Stimulated activated CD4-positive, alpha-beta T cell treated with anti-CD3 and anti-CD28 coated beads, TNF-alpha, amount 100 ng/mL, for 24 hours (primary cell): ENCODE results near the gene FGF10.

Experiments used
- DNase-seq, 3 experiments: peaks; one replicate each; pipeline ENCODE4 v3.0.0-alpha.2; 2020; ENCODE audit warnings: low read depth in 3 of 3

The FGF10 gene

DNA sequence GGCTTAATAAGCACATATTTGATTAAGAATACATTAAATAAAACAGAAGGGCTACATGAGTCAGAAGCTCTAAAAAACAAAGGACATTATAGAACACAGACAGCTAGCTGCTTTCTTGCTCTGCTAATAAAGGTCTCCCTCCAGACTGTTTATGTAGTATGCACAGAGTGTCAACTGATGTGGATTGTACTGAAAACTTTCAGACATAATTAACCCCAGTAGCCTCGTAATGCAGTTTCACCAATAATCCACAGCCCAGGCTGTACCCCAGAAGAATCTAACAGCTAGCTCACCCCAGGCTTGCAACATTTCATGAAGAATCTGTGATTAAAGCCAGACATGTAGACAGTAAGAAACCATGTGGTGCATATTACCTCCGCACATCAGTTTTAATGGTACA is 30.8 kb downstream of the FGF10 start:
- no peak for DNase-seq

DNA sequence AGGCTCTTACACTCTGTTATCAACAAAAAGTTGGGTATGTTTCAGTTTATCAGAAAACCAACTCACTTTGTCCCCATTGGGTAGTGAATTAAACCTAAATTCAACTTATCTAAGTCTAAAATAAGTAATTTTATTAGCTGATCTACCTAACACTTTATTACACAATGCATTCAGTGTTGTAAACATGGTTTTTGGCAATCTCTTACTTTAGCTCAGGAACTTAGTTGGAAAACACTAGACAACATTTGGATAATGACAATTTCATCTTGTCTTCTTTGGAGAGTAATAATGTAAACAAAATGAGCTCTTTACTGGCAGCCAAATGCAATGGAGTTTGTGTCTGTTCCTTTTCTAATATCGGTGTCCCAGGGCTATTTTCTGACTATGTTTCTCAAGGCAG is 33.0 kb downstream of the FGF10 start:
- no peak for DNase-seq

DNA sequence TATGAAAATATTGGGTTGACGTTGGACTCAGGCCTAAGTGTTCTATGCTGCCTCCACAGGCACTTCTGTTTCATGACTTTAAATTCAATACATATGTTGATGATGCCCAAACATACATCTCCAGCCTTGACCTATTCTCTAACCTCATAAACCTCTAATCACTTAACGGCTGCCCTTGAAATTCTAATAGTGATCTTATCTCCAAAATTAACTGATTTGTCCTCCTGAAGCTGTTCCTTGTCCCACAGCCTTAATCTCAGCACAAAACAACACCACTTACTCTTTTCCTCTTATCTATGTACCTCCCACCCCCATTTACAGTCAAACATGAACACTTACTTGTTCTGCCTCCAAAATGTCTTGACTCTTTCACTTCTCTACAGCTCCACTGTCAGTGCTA is 43.3 kb downstream of the FGF10 start:
- DNase-seq, result no peak

DNA sequence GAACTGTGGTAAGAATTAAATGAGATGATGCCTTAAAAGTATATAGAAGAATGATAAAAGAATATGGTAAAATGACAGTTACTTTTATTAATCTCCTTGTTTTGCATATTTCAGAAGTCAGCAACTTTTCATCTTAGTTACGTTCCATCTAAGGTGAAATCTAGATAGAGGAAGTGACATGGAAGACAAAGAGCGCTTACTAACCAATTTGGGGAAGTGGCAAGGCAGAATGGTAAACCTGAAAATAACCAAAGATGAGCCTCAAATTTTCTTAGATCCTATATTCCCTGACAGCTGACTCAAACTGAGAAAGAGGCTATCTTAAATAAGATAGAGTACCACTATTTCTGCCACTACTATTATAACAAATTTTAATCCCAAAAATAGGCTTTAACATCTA is 52.5 kb downstream of the FGF10 start:
- no peak for DNase-seq

DNA sequence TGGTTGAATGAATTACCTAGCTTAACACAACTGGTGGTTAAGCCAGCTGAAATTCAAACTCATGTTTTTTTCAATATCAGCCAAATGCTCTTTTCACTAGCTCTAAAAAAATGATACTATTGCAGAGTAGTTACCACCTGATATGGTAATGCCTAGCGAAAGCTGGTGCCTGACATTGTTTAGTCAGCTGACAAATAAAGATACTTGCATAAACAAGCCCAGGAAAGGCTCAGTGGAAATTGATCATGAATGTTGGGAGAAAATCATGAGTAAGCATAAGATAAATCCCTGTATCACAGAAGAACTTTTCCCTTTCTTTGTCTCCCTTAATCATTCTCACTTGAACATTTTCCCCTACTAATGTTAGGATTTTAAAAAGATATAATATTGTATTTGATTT is 54.6 kb downstream of the FGF10 start:
- no peak for DNase-seq

DNA sequence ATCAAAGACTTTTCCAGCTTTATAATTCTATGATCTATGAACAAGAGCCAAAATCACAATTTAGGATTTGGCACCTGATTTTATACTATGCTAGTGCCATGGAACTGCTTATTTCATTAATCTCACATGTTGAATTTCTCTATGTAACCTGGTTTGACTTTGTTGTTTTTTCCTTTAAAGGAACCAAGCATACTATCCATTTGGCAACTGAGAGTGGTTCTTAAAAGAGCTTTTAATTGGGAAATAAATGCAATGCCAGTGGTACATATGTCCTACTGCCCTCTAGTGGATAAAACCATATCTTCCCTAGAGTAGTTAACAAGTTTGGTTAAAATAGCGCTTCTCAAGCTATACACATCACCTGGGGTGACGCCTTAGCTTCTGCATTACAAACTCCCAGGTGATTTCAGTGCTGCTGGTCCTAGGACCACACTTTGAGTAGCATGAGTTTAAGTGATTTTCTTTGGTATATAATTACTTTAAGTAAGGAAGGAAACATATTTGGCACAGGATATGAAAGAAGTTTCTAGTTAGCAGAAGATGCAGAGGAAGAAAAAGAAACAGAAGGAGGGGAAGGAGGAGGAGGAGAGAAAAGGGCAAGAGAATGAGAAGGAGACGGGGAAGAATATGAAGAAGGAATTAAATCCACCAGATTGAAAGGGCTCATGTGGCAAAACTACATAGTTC is 56.8 kb downstream of the FGF10 start:
- DNase-seq, result no peak

DNA sequence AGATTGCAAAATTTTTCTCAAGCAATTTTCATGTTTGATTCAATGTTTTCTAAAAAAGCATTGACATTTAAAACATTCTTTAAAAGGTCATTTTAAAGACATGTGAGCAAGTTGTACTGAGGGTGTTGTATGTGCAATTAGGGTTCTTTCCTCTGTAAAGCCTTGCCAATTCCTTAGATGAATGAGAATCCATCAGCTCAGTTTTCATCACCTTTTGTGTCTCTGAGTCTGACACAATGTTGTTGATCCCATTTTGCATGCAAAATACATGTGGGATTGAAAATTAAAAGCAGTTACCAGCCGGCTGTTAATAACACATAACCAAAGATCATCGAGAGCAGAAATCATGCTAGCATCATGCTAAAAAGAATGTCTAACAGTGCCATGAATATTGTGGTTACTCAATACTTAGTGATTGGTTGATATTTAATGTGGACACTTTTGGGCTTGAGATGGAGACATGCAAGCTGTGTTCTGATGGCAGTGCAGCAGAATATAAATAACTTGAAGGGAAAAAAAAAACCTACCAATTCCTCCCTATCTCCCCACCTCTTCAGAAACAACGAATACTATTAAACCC is 57.7 kb downstream of the FGF10 start:
- no peak for DNase-seq

DNA sequence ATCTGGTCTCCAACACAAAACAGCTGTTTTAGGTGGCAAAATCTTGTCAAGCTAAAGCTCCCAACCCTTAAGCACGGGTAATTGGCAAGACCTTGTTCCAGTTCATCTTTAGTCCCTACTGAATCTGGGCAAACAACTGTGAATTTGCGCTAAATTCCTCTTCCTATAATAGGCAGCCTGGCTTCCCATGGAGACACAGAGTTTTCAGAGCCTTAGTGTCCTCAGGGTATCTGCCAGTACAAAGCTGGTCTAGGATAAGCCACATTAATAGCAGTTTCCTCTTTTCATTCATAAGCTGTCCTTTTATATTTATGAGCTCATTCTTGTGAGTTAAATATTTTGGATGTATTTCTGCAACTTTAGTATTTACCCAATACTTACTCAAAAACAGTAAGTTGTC is 59.5 kb downstream of the FGF10 start:
- no peak for DNase-seq

DNA sequence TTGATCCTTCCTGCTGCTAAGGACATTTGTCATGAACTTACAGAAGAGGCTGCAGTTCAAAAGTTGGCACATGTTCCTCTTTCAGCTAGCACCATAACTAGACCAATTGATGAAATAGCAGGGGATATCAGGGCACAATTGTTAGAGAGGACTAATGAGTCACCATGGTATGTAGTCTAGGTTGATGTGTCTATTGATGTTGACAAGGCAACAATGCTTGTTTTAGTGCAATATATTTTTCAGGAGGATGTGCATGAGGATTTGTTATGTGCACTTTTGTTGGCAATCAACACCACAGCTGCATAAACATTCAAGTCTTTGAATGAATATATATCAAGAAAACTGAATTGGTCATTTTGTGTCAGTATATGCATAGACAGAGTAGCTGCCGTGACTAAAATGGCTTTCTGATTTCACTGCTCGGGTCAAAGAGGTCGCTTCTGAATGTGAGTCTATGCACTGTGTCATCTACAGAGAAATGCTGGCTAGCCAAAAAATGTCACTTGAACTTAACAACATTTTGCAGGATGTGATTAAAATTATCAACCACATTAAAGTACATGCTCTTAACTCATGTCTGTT is 68.0 kb downstream of the FGF10 start:
- DNase-seq, result no peak

DNA sequence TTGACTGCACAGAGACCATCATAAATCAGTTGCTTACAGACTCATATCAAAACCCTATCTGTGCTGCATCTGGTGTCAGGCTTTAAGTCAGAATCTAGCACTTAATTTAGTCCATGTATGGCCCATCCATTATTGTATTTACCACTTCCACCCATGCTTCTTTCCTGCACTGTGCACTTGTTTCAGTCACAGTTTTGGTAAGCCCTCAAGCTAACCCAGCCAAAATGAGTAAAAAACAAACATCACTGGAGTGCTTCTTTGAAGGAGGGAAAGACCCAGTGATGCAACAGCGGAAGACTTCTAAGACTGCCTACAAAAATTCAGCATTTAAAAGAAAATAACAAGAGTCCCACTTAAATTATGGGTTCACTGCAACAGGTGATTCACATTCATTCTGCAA is 69.0 kb downstream of the FGF10 start:
- DNase-seq, result no peak

DNA sequence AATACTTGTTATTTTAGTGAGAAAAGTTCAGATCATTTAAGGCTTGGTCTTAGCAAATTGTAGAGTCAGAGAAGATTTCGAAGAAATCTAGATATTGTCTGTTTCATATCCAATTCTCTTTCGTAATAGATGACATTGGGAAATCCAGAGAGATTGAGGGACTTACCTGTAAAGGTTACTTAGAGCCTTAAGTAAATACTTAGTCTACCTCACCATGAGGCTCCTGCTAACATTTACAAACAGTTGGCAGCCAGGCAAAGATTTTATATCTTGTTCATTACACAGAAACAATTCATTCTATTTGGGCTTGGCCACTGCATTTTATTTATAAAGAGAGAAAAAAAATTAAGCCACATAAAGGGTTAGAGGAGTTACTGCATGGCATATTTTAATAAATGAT is 70.3 kb downstream of the FGF10 start:
- no peak for DNase-seq

DNA sequence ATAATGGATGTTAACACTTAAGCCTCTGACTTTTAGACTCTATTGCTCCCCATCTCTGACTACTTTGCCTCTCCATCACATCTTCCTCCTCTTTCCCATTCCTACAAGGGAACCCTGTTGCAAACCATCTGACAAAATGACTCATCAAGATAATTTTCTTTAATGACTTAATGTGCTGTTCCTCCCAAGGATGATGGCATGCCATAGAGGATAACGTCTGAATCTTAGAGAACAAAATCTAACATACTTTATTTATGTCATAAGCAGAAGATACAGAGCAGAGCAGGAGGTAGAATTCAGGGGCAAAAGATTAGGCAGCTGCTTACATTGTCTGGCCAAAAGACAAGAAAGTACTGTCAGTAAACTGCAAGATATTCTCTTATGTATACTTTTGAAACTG is 76.8 kb downstream of the FGF10 start:
- DNase-seq, result no peak

DNA sequence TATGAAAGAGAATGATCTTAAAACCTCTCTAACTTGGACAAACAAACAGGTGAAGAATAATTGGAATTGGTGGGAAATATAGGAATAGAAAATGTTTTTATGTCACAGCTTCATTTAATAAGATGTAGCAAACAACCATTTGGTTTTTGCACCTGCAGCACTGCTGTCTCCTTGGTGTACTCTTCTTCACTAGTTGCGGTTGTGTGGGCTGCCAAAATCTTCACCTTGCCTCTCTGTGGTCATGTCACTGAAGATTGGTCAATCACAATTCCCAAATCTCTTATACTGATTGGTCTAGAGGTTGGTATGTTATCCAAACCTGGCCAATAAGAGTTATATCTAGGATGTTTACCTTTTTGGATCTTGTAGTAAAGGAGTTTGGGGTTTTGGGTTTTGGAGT is 88.7 kb downstream of the FGF10 start:
- DNase-seq, result no peak

DNA sequence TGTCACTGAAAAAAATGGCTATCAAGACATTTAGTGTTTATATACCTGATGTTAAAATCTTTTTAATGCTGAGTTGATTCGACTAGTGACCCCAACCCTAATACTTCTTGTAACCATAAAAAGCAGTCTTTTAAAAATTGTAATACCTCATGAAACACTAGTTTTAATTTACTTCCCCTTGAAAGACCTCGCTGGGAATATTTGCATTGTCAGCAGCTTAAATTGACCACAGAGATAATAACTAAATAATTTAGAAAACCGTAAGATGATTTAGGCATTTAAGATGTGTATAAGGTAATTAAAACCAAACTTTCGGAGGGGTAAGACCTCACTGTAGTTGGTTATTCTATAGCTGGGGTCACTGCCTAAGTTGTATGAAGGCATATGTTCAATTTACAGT is 89.8 kb downstream of the FGF10 start:
- DNase-seq, result no peak

DNA sequence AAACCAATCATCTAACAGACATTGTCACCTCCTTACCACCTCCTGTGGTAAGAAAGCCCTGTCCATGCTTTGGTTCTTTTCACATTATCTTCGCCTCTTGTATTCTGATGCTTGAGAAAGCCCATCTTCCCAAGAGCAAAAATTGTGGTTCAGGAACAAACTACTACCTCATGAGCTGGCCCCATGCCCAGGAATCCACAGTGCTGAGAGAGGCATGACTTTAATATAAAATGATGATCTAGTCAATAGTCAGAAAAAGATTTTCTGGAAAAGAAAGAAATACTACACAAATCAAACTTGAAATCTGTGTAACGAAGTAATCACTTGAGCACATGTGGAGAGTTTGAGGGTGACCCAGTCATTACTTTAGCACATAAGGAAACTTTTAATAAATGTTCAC is 94.7 kb downstream of the FGF10 start:
- no peak for DNase-seq

DNA sequence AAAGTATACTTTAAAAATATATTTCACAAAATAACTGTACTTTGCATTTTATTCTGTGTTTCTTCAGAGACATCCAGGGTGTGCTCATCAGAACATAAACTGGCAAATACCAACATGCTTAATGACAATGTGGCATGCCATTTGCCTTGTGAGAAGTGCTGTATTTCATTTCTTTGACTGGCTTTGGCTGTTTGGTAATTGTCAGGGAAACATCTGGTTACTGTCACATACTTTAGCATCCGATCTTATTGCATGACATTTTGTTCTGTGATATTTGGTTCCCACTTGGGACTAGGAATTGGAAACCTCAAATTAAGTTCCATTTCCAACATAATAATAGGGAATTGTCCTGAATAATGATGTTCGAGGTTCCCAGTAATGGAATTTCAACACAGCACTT is 96.5 kb downstream of the FGF10 start:
- no peak for DNase-seq

DNA sequence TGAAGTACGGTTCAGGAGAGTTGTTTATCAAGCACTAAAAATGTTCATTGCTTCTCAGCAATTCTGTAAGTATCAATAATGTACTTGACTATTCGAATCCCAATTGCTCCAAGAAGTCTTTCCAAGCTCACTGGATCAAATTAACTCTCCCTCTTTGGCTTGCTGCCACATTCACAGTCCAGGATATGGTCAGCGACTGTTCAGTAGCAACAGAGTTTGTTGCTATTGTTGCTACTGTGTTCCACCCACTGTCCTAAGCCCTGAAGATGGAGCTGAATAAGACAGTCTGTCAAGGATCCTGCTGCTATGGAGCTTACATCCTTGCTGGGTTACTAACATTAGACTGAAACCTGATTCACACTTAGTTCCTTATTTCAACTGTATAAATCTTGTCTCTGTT is 110.8 kb downstream of the FGF10 start:
- DNase-seq, result no peak

DNA sequence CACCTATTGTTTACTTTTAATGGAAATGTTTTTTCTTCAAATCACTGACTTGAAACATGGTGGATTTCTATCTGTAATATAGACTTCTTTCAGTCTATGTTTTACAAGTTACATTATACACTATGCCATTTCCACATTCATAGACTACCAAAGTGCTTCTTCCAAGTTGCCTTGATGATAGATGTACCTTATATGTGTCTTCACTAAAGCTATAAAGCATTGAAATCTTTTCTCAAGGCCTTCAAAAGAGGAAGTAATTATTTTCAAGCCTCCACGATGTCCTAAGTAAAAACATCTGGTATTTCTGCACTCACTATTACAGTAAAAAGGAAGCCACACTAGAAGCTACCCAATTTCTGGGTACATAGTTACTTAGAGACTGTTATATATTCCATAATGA is 113.3 kb downstream of the FGF10 start:
- DNase-seq, result no peak

DNA sequence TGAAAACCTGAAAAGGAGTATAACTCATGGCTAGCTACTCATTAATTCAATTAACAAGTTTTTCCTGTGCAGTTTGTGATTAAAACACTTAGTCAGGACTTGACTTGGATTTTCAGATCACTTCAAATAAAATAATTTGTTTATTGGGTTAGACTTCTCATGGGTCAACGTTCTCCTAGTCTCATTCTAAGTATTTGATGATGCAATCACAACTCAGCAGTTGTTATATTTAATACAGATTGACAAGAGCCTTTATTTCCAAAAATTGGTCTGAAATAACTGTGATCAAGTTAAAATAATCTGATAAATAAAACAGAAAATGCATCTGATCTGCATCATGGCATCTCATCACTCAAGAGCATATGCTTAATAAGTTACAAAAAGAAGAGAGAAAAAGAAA is 113.9 kb downstream of the FGF10 start:
- no peak for DNase-seq

DNA sequence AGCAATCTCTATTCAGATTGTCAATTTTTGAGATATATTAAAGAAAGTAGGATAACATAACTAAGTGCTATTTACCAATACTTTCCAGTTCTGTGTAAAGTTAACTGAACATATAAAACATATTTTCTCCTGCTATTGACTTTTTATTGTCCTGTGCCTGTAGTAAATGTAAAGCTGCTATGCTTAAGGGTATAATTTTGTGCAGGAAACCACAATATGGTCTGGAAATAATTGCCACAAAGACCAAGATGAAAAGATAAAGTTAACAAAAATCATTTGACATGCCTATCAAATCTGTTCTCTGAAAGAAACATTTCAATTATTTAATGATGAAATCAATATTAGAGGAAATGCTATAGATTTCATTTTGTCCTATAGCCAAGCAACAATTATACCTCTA is 121.3 kb downstream of the FGF10 start:
- DNase-seq, result no peak

DNA sequence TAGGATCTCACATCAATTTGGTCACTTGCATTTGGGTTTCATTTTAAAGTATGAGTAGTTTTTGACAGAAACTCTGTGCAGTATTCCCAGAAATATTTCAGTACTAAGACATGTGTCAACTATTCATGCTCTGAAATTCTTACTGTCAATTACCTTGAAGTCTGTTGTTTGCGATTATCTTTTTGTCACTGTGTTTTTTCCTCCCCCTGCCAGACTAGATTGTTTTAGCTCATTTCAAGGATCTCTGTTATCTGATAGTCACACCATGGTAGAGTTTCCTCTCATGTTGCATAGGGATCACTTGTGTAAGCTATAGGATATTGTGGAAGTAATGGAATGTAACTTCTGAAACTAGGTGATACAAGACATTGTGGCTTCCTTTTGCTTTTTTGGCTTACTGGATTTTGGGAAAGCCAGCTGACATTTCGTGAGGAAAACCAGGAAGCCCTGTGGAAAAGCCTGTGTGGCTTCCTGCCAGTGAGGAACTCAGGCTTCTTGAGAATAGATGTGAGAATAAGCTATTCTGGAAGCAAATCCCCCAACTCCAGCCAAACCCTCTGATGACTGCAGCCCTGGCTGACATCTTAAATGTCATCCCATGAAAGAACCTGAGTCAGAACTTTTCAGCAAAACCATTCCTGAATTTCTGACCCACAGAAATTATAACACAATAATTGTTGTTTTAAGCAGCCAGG is 122.2 kb downstream of the FGF10 start:
- no peak for DNase-seq

DNA sequence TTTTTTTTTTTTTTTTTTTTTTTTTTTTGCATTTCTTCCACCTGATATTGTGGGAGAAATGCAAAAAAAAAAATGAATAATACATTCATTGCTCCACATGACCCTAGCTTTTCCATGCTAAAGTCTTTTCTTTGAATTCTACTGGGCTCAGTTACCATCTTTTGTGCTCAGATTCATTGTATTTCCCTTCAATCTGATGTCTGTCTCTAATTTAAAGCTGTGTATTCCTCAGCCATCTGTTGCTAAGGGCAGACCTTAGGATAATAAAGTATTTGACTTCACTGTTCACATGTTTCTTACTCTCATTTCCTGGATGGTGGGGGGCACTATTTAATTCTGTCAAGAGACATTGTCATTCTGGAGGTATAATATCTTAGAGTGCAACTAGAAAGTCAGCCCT is 123.5 kb downstream of the FGF10 start:
- DNase-seq, result no peak

DNA sequence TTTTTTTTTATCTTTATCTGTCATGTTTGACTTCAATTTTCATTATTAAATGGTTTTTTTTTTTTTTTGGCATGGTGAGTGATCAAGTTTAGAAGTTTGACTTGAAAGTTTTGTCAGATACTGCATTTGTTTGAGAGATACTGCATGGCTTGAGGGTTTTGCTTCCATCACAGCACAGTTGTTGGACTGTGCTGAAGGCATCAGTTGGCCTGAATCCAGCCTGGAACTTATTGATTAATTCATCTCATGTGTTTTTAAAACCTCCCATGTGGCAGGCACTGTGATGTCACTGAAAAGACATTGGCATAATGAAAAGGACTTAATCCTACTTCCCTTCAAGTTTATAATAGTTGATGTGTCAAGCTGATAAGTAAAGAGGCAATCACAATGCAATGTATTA is 128.4 kb downstream of the FGF10 start:
- no peak for DNase-seq
